Type B pancreatic cell (in vitro differentiated cells): ENCODE measurements around the gene RFX4. TPM values are rescaled to one million over a fixed set of nuclear protein-coding genes. Genes with fewer than 3 reads are reported as not detected.

ENCODE experiments used
- DNase-seq: peaks from one replicate; pipeline ENCODE4 v3.0.0; 2021; ENCODE audit warnings: mixed read lengths; ENCODE audit not compliant: unreplicated experiment; ENCODE audit errors: extremely low spot score
- H3K27ac Mint-ChIP-seq: 2 replicates; pipeline ENCODE4 v1.8.0; 2021; ENCODE audit warnings: mild to moderate bottlenecking, mixed read lengths
- H3K27me3 Mint-ChIP-seq: 2 replicates; pipeline ENCODE4 v1.8.0; 2021; ENCODE audit warnings: mixed read lengths
- H3K36me3 Mint-ChIP-seq: 2 replicates; pipeline ENCODE4 v1.8.0; 2021; ENCODE audit warnings: mixed read lengths
- H3K4me1 Mint-ChIP-seq: one replicate; pipeline ENCODE4 v1.8.0; 2021; ENCODE audit warnings: mixed read lengths; ENCODE audit not compliant: unreplicated experiment
- H3K4me3 Mint-ChIP-seq: 2 replicates; pipeline ENCODE4 v1.8.0; 2021; ENCODE audit warnings: mild to moderate bottlenecking, mixed read lengths
- H3K9me3 Mint-ChIP-seq: 2 replicates; pipeline ENCODE4 v1.8.0; 2021; ENCODE audit warnings: mixed read lengths
- total RNA-seq: library from RNA; stranded (reverse); gene quantifications from 2 replicates; pipeline ENCODE4 v1.2.1, GENCODE V29; 2021; ENCODE audit warnings: low replicate concordance
- TF ChIP-seq, protein P1 (sequence below): fragments of 200-600 bp; sonication (generic); conservative IDR thresholded peaks from 2 replicates; pipeline ENCODE4 v1.5.0; 2021; ENCODE audit warnings: antibody characterized with exemption, mild to moderate bottlenecking

RFX4 gene
- total RNA-seq, 1 donor from 2014 or later = 25.4 TPM

DNA sequence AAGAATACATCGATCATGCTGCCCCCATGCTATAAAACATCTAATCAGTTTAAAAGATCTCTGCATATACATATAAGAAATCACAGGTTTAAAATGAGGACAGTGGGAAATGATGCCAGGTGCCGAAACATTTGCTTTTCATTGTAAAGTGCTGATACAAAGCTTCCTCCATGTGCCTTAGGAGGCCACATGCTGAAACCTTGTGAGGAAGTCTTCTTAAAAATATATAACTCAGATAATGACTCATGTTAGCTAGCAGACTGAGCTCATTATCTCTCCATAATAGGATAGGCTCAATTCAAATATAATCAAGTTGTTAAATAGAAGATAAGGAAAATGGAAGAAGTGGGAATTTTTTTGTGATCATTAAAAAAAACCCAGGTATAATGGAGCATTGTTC is 65.9 kb downstream of the RFX4 start:
- H3K4me1 Mint-ChIP-seq = peaks cover 15% of the 10 kb centered on the region
- no peak overlapping the region for H3K4me3 Mint-ChIP-seq
- peaks cover 6% of the 10 kb centered on the region for H3K27me3 Mint-ChIP-seq
- no peaks in the 10 kb centered on the region for H3K36me3 Mint-ChIP-seq
- peaks cover 4% of the 10 kb centered on the region for H3K9me3 Mint-ChIP-seq
- TF ChIP-seq, protein P1, sequence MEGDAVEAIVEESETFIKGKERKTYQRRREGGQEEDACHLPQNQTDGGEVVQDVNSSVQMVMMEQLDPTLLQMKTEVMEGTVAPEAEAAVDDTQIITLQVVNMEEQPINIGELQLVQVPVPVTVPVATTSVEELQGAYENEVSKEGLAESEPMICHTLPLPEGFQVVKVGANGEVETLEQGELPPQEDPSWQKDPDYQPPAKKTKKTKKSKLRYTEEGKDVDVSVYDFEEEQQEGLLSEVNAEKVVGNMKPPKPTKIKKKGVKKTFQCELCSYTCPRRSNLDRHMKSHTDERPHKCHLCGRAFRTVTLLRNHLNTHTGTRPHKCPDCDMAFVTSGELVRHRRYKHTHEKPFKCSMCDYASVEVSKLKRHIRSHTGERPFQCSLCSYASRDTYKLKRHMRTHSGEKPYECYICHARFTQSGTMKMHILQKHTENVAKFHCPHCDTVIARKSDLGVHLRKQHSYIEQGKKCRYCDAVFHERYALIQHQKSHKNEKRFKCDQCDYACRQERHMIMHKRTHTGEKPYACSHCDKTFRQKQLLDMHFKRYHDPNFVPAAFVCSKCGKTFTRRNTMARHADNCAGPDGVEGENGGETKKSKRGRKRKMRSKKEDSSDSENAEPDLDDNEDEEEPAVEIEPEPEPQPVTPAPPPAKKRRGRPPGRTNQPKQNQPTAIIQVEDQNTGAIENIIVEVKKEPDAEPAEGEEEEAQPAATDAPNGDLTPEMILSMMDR = no peak
- DNase-seq = no peak
- no peak overlapping the region for H3K27ac Mint-ChIP-seq

GRCh38 chr12:106651552-106651951 is 68.7 kb downstream of the RFX4 start:
- TF ChIP-seq, protein P1 = no peak
- Mint-ChIP-seq H3K4me1 (peaks cover 10% of the 10 kb centered on the region), H3K36me3 (no peaks in the 10 kb centered on the region), H3K4me3 (no peak overlapping the region), H3K9me3 (peaks cover 4% of the 10 kb centered on the region), H3K27me3 (peaks cover 18% of the 10 kb centered on the region), H3K27ac (no peak overlapping the region)
- DNase-seq = no peak

DNA sequence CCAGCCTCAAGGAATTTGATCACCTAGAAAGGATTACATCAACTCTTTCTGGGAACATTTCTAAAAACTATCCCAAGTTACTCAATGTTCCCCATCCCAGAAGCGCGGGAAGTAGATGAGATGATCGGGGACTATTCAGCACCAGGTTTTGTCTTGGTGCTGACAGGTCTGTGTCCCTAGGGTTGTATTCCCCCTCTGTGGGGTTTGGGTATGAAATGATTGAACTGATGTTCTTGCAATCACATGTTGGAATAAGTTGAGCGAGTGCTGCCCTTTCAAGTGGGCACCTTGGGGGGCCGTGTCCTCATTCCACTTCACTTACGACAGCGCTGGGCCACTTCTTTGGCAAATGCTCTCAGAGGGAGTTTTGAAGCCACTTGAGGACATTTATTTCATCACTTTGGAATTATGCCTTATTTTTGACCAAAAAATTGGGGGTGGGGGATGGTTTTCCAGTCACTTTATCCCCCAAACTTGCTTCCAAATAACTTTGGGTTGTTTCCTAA is 69.8 kb downstream of the RFX4 start:
- TF ChIP-seq, protein P1 = no peak
- no peak for DNase-seq
- Mint-ChIP-seq H3K4me3 (no peak overlapping the region), H3K27ac (no peak overlapping the region), H3K36me3 (no peaks in the 10 kb centered on the region), H3K9me3 (peaks cover 4% of the 10 kb centered on the region), H3K27me3 (peaks cover 23% of the 10 kb centered on the region), H3K4me1 (peaks cover 10% of the 10 kb centered on the region)

GRCh38 chr12:106655577-106655976 is 72.8 kb downstream of the RFX4 start:
- DNase-seq = no peak
- no peak overlapping the region for H3K27ac Mint-ChIP-seq
- no peak overlapping the region for H3K4me3 Mint-ChIP-seq
- H3K4me1 Mint-ChIP-seq = no peaks in the 10 kb centered on the region
- peaks cover 8% of the 10 kb centered on the region for H3K9me3 Mint-ChIP-seq
- peaks cover 22% of the 10 kb centered on the region for H3K27me3 Mint-ChIP-seq
- TF ChIP-seq, protein P1 = no peak
- H3K36me3 Mint-ChIP-seq = no peaks in the 10 kb centered on the region

- TF ChIP-seq, protein P1 = no peak
- Mint-ChIP-seq H3K4me1 (no peaks in the 10 kb centered on the region), H3K9me3 (peaks cover 17% of the 10 kb centered on the region), H3K27ac (no peak overlapping the region), H3K4me3 (no peak overlapping the region), H3K36me3 (peaks cover 9% of the 10 kb centered on the region), H3K27me3 (peaks cover 23% of the 10 kb centered on the region)
- no peak for DNase-seq
Measured at GRCh38 chr12:106657488-106657887, 74.7 kb downstream of the RFX4 start.

DNA sequence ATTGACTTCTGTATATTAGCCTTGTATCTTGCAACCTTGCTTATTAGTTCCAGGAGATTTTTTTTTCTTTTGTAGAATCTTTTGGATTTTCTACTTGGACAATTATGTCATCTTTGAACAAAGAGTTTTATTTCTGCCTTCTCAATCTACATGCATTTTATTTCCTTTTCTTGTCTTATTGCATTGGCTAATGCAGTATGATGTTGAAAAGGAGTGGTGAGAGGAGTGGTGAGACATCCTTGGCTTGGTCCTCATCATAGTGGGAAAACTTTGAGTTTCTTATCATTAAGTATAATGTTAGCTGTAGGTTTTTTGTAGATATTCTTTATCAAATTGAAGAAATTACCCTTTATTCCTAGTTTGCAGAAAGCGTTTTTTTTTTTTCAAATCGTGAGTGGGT is 80.6 kb downstream of the RFX4 start:
- H3K27ac Mint-ChIP-seq = no peak overlapping the region
- H3K4me3 Mint-ChIP-seq = no peak overlapping the region
- peaks cover 18% of the 10 kb centered on the region for H3K27me3 Mint-ChIP-seq
- no peaks in the 10 kb centered on the region for H3K4me1 Mint-ChIP-seq
- no peak for DNase-seq
- TF ChIP-seq, protein P1 = no peak
- H3K9me3 Mint-ChIP-seq = peaks cover 35% of the 10 kb centered on the region
- H3K36me3 Mint-ChIP-seq = peaks cover 19% of the 10 kb centered on the region
